ENCODE results near the gene ATP2B2.
"Not testable (repeated sequence)": the region's sequence is repeated elsewhere in the genome, so short reads cannot be mapped to it uniquely, and the experiment has no call there.

Gene ATP2B2
- total RNA-seq, result 0.20 to 0.22 reads per million in 2 donors

DNA sequence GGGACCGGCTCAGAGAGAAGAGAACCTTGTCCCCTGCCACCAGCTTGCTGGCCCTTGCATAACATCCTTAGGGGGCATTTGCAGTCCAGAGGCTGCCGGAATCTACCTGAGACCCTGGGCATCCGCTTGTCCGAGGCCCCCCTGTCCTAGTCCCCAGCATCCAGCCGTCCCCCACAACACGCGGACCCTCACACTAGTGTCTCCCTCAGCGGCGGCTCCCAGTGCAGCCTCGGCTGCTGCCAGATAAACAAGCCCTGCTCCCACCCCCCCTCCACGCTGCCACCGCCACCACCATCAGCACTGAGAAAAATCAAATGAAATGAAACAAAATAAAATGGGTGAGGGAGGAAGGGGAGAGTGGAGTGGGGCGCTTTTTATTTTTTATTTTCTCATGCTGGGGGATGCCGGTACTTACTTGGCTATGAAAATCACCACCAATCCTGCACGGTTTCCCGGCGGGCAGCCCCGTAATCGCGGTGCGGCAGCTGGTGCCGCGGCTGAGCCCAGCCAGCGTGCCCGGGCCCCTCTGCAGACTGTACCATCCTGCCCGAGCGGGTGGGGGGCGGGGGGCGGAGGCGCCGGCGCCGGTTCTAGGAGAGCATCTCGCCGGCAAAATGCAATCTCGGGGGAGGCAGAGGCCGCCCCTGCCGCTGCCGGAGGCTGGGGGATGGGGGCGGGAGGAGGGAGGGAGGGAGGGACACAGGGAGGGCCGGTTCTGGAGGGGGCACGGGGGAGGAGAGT lies at the start of gene ATP2B2:
ATP2B2 (minus strand) TSS at position 537 of the 741 bp plus-strand sequence. CDS start 56,043 bp downstream, outside the sequence.
- DNase-seq, result no peak

DNA sequence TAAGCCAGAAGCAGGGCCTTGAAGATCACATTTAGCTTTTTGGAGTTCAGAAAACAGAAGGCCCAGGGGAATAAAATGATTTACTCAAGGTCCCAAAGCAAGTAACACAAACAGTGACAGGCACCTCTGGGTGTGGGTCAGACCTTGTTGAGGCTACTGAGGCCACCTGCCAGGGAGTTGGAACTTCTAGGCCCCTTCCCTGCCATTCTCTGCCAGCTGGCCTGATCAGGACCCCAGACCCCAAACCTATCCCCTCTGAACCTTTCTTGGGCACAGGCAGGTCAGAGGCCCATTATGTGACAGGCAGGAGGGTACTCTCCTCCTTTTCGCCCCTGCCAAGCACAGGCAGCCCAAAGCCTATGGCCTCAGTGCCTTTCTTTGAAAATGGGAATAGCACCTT lies 49.4 kb upstream of the ATP2B2 start:
- no peak for DNase-seq

DNA sequence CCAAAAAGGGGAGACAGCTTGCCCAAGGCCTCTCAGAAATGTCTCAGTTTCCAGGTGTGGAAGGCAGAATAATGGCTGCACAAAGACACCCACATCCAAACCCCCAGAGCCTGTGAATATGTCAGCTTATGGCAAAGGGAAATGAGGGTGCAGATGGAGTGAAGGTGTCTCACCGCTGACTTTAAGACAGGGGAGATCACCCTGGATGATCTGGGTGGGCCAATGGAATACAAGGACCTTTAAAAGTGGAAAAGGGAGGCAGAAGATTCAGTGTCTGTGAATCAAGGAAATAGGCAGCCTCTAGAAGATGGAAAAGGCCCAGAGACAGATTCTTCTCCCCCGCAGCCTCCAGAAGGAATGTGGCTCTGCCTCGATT lies 48.8 kb upstream of the ATP2B2 start:
- no peak for DNase-seq

DNA sequence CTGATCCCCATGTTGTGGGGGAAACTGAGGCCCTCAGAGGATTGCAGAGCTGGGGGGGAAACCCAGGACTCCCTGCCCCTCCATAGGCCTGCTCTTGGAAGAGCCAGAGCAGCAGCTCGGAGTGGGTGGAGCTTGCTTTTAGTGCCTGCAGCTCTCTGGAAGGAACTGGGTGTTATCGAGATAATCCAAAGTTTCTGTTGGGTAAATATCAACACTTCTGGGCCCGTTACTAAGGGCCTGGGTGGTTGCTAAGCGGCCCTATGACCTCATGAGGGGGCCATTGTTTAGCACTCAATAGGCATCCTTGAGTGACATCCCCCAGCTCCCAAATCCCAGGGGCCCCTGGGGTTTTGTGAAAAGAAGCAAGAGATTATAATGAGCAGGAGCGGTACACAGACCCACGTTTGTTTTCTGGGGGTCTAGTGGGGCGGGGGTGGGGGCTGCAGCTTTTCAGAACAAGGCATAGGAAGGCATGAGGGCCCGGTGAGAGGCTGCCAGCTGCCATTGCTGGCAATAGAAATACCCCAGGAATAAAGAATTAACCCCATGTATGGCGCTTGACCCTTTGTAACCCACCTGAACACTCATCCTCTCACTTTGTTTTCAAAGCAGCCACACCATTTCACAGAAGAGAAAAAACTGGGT lies 48.3 kb upstream of the ATP2B2 start:
- no peak for DNase-seq

DNA sequence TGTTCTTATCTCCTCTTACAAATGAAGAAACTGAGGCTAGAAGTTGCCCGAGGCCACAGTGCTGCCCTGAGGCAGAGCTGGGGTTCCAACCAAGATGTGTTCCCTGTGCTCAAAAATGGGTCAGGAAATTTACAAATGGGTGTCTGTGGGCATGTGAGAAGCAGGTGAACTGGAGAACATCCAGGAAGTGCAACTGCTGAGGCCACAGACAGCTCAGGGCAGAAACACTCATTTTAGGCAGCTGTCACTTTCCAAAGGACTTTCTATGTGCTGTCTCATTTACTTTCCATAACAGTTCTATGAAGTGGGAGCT lies 47.2 kb upstream of the ATP2B2 start:
- DNase-seq, result no peak

DNA sequence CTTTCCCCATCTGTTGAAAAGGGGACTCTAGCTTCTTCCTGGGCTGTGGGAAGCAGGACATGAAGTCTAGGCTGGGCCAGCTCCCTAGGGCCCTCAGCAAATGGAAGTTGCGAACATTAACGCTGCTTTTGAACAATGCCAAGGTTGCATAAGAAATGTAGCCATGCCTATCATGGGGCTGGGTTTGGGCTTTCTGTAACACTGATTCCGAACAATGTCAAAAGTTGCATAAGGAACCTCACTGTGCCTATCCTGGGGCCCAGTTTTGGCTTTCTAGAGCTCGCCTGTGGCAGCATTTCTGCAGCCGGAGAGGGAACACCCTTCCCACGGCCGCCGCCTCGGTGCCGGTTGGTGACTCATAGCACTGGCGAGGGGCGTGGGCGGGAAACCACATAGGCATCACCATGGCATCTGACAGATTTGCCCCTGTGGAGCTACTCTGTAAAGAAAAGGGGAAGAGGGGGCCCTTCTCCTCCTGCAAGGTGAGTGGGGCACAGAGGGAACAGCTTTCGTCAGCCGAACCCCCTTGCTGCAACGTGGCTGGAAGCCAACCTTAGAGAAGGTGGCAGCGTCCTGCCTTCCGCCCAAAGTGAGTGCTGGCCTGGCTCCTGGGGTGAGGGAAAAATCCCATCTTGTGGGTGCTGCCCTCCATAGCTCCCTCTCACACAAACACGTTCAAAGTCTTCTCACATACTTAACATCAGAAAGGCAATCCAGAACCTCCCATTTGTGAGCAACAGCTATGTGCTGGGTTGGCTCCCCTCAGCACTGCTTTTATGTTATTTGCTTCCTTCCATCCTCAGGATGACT lies 46.6 kb upstream of the ATP2B2 start:
- DNase-seq, result peak; percentile 43

DNA sequence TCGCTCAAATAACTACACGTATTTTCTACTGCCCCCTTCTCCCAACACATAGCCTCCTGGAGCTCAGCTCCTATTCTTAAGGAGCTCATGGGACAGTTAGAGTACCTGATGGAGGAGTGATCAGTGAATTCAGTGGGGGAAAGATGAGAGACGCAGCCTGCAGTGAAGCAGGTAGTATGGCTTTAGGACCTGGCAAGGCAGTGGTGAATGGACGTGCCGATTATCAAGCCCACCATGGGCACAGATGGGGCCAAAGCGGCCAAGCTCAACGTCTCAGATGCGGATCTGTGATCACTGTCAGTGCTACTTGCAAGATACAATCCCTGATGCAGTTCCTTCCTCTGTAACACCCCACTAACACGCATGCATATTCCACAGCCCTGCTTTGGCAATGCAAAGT lies 45.8 kb upstream of the ATP2B2 start:
- no peak for DNase-seq

DNA sequence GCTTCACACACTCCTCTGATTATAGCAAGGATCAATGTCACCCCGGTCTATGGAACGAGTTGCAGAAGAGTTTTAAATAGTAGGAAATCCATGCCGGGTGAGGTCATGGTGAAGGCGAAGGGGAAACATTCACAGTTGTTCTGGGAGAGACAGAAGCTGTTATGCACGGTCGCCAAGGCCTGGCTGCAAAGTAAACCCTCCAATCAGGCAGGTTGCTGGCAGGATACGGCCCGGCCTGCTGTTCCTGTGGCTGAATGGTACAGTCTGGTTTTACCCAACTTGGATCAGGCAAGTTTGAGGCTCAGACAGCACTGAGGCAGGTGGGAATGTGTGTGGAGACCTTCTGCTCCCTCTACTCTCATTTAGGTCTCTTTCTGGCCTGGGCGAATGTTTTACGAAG lies 45.3 kb upstream of the ATP2B2 start:
- no peak for DNase-seq

DNA sequence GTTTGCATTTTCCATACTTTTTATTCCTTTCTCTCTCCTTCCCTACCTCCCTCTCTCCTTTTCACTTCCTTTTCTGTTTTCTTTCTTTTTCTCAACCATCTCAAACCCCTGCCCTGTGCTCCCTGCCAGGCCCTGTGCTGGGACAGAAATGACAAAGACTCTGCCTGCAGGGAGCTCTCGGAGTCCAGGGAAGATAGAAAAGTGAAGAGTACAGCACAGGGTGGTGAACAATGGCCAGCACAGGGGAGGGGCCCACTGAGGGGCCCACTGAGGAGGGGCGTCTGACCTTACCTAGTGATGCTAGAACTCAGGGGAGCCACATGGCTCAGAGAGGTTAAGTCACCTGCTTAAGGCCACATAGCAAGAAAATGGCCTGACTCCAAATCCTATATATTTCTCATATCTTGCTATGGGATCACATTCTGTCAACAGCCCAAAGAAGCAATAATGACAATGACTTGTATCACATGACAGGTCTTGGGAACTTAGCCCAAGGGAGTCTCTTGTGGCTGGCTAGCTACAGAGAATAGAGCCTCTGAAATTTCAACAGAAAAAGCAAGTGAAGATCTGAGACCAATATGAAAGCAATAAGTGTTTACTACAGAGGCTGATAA lies 44.3 kb upstream of the ATP2B2 start:
- DNase-seq, result no peak

DNA sequence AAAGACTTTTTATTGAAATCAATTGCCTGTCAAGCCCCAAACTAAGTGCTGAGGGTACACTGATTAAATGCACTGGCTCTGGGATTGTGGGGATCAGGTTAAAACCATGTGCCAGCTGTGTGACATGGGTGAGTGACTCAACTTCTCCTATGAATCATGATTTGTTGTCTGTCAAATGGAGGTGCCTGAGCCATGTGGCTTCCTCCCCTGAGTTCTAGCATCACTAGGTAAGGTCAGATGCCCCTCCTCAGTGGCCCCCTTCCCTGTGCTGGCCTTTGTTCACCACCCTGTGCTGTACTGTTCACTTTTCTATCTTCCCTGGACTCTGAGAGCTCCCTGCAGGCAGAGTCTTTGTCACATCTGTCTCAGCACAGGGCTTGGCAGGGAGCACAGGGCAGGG lies 43.6 kb upstream of the ATP2B2 start:
- DNase-seq, result no peak

DNA sequence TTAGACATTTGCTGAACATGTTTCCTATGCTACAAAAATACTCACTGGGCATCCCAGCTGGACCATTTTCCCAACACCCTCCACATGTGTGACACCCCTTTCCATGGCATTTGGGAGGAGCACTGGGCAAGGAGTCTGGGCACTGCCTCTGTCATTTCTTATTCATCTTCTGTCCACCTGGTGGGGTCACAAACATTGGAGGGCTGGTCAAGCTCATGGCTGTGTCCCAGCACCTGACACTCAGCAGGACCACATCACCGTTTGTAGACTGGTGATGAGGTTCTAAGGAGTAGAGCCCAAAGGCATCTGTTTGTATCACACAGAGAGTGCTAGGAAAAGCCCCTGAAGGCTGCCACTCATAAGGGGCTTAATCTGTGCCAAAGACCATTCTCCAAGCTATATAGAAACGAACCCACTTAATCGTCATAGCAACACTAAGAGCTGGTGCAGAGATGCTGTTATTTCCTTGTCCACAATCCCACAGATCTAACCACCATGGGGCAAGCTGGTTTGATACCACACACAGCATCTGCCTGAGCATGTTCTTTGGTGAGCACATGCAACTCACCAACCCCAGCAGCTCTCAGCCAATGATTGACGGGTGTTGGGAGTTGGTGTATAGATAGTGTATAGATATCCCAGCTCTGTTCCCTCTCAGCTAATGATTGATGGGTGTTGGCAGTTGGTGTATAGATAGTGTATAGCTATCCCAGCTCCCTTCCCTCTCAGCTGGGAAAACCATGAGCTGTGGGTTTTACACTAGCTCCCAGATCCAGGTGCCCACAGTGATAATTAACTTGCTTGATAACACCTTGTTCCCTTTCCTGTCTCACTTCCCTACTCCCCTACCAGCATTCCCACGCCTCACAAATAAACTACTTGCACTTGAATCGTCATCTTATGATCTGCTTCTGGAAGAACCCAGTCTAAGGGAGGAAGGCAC lies 42.7 kb upstream of the ATP2B2 start:
- no peak for DNase-seq

DNA sequence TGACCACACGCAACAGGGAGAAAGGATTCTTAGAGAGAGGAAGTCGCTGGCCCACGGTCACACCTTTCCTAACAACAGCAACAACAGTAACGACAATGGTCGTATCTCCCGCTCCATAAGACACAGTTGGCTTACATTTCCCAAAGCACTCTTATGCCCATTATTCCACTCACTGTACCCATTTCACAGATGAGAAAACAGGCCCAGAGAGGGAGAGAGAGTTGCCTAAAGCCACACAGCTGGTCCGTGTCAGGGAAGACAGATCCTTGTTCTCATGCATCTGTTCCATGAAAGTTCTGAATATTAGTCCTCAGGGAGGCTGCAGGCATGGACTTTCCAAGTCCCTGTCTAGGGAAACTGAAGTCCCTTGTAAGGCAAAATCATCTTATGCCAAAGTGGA lies 42.0 kb upstream of the ATP2B2 start:
- no peak for DNase-seq

DNA sequence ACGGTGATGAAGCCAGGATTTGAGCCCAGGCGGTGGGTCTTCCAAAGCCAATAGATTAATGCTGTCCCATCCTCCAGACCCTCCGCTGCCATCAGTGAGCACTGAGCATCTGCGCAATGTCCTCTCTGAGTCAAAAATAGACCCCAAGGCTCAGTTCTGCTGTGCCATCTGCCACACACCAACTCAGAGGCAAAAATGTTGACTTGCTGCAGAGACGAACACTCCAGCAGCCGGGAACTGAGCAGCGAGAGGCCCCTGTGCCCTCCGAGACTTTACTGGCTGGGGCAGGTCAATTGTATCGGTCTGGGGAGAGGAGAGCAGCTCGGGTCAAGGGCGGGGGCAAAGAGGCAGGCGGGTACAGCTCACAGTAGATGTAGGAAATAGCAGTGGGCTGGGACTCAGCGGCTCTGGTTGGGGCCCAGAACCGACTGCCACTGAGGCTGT lies 41.5 kb upstream of the ATP2B2 start:
- DNase-seq, result no peak

DNA sequence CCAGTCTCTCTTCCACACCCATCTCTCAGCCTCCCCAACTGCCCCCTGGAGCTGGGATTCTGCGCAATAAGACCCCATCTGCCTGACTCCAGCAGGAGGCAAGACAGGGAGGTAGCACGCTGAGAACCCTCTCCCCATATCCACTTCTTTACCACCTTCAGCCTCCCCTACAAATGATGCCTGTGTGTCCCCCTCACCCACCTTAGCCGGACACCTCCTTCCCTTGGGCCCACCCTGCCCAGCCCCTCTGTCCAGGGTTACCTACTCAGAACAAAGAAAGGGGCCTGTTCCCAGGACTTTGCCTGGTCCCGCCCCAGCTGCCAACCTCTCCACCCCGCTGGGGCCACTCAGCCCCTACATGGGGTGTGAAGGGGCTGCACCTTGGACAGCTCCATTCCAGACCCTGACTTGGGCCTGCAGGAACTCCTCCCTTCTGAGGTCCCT lies 40.8 kb upstream of the ATP2B2 start:
- no peak for DNase-seq

DNA sequence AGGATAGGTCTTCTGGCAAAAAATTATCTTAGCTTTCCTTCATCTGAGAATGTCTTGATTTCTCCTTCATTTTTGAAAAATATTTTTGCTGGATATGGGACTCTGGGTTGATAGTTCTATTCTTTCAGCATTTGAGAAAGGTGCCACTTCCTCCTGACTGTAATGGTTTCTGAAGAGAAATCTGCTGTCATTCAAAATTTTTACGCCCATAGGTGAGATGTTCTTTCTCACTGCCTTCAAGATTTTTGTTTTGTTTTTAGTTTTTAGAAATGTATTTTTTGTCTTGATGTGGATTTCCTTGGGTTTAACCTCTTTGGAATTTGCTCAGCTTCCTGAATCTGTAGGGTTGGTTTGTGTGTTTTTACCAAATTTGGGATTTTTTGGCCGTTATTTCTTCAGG lies 37.1 kb upstream of the ATP2B2 start:
- no peak for DNase-seq

DNA sequence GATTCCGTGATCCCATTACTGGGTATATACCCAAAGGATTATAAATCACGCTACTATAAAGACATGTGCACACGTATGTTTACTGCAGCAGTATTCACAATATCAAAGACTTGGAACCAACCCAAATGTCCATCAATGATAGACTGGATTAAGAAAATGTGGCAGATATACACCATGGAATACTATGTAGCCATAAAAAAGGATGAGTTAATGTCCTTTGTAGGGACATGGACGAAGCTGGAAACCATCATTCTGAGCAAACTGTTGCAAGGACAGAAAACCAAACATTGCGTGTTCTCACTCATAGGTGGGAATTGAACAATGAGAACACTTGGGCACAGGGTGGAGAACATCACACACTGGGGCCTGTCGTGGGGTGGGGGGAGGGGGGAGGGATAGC lies 35.0 kb upstream of the ATP2B2 start:
- DNase-seq, result not testable (repeated sequence)

DNA sequence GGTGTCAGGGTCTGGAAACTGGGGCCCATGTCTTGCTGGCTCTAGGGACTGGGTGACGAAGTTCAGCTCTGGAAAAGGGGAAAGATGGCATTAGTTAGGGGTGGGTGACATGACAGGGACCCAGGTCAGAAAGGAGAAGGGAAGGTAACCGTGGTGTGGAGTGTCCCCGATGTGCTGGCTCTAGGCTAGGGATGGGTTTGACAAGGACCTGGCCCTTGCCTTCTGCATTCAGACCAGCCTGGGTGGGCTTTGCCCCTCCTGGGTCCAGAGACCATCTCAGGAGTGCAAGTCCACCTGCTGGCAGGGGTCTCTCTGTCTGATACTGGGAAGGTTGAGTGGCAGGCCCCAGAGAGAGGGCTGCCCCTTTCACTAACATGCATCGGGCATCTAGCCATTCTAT lies 28.7 kb upstream of the ATP2B2 start:
- DNase-seq, result no peak

DNA sequence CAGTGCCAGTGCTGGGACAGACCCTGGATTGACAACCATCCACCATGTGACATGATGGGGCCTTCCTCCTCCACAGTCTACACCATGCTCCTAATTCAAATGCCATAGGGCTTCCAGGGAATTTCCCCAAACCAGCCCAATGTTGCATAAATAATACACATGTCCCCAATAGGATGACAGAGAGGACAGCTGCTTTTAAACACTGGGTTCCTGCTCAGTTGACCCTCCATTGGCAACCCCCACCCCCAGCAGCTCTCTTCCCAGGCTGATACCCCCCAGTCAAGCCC lies 28.3 kb upstream of the ATP2B2 start:
- no peak for DNase-seq

DNA sequence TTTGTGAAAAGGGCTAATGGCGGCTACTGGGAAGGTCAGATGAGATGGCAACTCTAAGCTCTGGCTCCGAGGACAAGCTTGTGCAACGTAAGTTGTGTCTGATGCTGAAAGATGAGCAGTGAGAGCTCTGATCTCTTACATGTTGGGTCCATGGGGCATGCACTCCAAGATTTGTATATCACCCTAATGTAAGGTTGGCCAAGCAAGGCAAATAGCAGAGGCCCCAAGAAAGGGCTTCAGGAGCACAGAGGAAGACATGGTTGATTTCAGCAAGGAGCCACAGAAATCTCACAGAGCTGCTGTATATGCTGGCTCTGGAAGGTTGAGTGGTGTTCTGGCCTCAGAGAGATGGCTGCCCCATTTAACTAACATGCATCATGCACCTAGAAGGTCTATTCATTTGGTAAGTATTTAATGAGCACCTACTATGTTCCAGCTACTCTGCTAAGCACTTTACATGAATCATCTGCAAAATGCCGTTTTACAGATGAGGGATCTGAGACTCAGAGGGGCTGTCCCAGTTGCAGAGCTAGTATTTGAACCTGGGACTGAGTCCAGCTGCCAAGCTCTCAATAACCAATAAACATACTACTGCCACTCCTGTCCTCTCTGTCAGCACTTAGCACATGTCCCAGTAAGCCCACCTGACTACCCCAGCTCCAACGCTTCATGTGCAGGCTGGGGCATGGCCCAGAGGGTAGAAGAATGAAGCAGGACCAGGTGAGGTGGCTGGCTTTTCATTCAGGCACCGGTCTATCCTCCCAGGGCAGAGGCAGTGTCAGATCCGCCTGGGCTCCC lies 27.8 kb upstream of the ATP2B2 start:
- DNase-seq, result no peak

DNA sequence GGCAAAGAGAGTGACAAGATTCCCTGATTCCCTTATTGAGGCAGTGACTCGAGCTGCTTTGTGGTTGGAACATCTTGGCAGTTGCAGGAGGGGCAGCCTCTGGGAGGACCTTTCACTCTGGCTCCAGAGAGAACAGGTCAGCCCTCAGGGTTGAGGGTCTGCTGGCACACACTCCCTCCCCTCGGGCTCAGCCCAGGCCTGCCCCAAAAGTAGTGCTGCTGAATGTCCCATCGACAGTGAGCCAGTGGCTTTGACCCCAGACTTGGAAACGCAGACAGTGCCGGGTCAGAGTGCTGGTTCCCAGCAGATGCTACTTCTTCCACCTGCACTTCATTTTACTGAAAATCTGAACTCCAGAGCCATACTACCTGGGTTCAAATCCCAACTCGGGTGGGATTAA lies 25.6 kb upstream of the ATP2B2 start:
- no peak for DNase-seq

DNA sequence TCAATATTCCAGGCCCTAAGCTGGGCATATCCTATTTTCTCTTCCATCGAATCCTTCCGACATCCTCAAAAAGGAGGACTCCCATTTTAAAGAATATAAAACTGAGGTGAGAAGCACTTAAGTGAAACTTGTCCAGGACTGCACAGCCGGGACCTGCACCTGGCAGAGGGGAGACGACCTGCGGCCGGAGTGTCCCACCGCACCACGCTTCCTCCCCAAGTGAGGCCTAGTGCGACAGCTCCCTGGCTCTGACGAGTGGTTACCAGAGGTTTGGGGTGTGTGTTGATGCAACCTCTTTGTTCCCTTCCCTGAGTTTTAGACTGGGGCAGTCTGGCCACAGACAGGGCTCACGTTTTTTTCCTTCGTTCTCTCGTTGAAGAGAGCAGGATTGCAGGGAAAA lies 24.9 kb upstream of the ATP2B2 start:
- DNase-seq, result no peak

DNA sequence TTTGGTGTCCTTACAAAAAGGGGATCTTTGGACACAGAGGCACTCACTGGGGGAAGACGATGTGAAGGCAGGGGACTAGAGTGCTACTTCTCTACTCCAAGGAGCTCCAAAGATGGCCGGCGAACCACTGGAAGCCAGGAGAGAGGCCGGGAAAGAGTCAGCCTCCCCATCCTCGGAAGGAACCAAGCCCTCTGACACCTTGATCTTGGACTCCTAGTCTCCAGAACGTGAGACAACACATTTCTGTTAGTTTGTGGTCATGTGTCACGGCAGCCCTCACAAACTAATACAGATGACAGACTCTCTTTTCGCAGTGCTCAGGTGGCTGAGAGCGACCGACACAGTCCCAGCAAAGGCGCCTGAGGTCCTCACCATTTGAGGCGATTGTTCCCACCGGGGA lies 24.4 kb upstream of the ATP2B2 start:
- DNase-seq, result no peak
